ENCODE measurements around the gene ILDR1.

Gene ILDR1

GRCh38 chr3:122014741-122015140 lies 7.3 kb downstream of the ILDR1 start:
- no peak for DNase-seq

- no peak for DNase-seq
Observed at GRCh38 chr3:122013448-122013925, 8.6 kb downstream of the ILDR1 start.

GRCh38 chr3:122012821-122013220 lies 9.2 kb downstream of the ILDR1 start:
- no peak for DNase-seq

- no peak for DNase-seq
Observed at GRCh38 chr3:122011396-122011795, 10.7 kb downstream of the ILDR1 start.

- DNase-seq = no peak
Observed at GRCh38 chr3:122010506-122010905, 11.5 kb downstream of the ILDR1 start.

GRCh38 chr3:122008166-122008565 lies 13.9 kb downstream of the ILDR1 start:
- DNase-seq = no peak

GRCh38 chr3:122006267-122006666 lies 15.8 kb downstream of the ILDR1 start:
- no peak for DNase-seq

- DNase-seq = peak; percentile 75
Observed at GRCh38 chr3:122004991-122005565, 17.0 kb downstream of the ILDR1 start.

- DNase-seq = peak; percentile 54
Observed at GRCh38 chr3:122004107-122004506, 17.9 kb downstream of the ILDR1 start.

GRCh38 chr3:122003606-122004005 lies 18.4 kb downstream of the ILDR1 start:
- no peak for DNase-seq

- peak; percentile 90 for DNase-seq
Observed at GRCh38 chr3:122003112-122003511, 18.9 kb downstream of the ILDR1 start.

GRCh38 chr3:122002611-122003010 lies 19.4 kb downstream of the ILDR1 start:
- DNase-seq = no peak

- DNase-seq = no peak
Observed at GRCh38 chr3:122001892-122002291, 20.2 kb downstream of the ILDR1 start.

- DNase-seq = no peak
Observed at GRCh38 chr3:122000936-122001605, 21.0 kb downstream of the ILDR1 start.

GRCh38 chr3:121999931-122000330 lies 22.1 kb downstream of the ILDR1 start:
- no peak for DNase-seq

- peak; percentile 90 for DNase-seq
Observed at GRCh38 chr3:121998611-121999473, 23.2 kb downstream of the ILDR1 start.

- DNase-seq = peak; percentile 96
Observed at GRCh38 chr3:121998030-121998580, 23.9 kb downstream of the ILDR1 start.

GRCh38 chr3:121997372-121997771 lies 24.7 kb downstream of the ILDR1 start:
- peak; percentile 52 for DNase-seq

GRCh38 chr3:121996441-121996840 lies 25.6 kb downstream of the ILDR1 start:
- no peak for DNase-seq

GRCh38 chr3:121995161-121996137 lies 26.6 kb downstream of the ILDR1 start:
- DNase-seq = peak; percentile 82

GRCh38 chr3:121994551-121994950 lies 27.5 kb downstream of the ILDR1 start:
- DNase-seq = no peak

Data from inflammatory macrophage treated with lipopolysaccharide for 4 hours (primary cell).